ENCODE results near the gene LRIG2. TPM values are rescaled to one million over a fixed set of nuclear protein-coding genes. Genes with fewer than 3 reads are reported as not detected.

The LRIG2 gene
- total RNA-seq, 1 donor from 2014 or later = 15.0 TPM

DNA sequence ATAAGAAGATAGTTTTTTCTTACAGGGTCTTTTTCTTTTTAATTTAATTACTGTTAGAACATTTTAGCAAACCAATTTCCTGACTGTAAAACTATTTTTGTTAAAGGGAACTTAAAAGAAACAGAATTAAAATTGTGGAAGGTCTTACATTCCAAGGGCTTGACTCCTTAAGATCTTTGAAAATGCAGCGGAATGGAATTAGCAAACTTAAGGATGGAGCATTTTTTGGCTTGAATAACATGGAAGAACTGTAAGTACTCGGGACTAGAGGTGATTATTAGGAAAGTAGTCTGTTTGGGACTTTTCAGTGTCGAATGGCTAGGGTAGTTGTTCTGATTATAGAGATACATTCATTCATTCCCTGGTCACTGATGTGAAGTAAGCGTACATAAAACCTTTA is 21.5 kb downstream of the LRIG2 start:
- DNase-seq (no peak), ATAC-seq (no peak)
- Histone ChIP-seq H3K9me3 (no peaks in the 10 kb centered on the region), H3K36me3 (peaks cover 75% of the 10 kb centered on the region), H3K4me1 (no peaks in the 10 kb centered on the region), H3K27ac (no peak overlapping the region), H3K27me3 (ENCODE audit: low read depth) (no peaks in the 10 kb centered on the region), H3K4me3 (no peak overlapping the region)
- intact Hi-C loops (cut with DNase I) = no loop called here
- TF ChIP-seq, protein P1, sequence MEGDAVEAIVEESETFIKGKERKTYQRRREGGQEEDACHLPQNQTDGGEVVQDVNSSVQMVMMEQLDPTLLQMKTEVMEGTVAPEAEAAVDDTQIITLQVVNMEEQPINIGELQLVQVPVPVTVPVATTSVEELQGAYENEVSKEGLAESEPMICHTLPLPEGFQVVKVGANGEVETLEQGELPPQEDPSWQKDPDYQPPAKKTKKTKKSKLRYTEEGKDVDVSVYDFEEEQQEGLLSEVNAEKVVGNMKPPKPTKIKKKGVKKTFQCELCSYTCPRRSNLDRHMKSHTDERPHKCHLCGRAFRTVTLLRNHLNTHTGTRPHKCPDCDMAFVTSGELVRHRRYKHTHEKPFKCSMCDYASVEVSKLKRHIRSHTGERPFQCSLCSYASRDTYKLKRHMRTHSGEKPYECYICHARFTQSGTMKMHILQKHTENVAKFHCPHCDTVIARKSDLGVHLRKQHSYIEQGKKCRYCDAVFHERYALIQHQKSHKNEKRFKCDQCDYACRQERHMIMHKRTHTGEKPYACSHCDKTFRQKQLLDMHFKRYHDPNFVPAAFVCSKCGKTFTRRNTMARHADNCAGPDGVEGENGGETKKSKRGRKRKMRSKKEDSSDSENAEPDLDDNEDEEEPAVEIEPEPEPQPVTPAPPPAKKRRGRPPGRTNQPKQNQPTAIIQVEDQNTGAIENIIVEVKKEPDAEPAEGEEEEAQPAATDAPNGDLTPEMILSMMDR (IDR thresholded peaks at IDR 0.05) = no peak

DNA sequence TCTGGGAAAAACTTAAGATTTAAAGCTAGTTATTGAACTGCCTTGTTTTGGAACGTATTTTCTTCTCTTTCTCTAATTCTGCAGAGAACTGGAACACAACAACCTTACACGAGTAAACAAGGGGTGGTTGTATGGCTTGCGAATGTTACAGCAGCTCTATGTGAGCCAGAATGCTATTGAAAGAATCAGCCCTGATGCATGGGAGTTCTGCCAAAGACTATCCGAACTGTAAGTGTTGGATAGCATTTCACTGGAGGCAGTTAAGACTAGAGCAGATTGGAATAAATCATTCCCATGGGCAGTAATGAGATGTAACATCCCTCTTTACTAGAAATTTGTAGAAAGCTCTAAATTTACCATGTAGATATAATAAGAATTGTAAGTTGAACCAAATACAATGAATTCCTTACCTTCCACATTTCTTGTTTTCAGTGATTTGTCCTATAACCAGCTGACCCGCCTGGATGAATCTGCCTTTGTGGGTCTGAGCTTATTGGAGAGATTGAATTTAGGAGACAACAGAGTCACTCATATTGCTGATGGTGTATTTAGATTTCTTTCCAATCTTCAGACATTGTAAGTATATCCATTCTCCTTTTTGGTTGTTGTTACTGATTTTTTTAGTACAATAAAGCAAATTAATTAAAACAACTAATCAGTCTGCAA is 22.9 kb downstream of the LRIG2 start:
- TF ChIP-seq, protein P1 (IDR thresholded peaks at IDR 0.05) = no peak
- intact Hi-C loops (cut with DNase I) = no loop called here
- Histone ChIP-seq H3K9me3 (no peaks in the 10 kb centered on the region), H3K4me3 (no peak overlapping the region), H3K4me1 (no peaks in the 10 kb centered on the region), H3K27ac (no peak overlapping the region), H3K36me3 (peaks cover 90% of the 10 kb centered on the region), H3K27me3 (ENCODE audit: low read depth) (no peaks in the 10 kb centered on the region)
- ATAC-seq (no peak), DNase-seq (no peak)

GRCh38 chr1:113096493-113096892 is 23.5 kb downstream of the LRIG2 start:
- Histone ChIP-seq H3K9me3 (no peaks in the 10 kb centered on the region), H3K36me3 (peaks cover 95% of the 10 kb centered on the region), H3K27ac (no peak overlapping the region), H3K4me3 (no peak overlapping the region), H3K4me1 (no peaks in the 10 kb centered on the region), H3K27me3 (ENCODE audit: low read depth) (no peaks in the 10 kb centered on the region)
- ATAC-seq (no peak), DNase-seq (no peak)
- TF ChIP-seq, protein P1 (IDR thresholded peaks at IDR 0.05) = no peak
- intact Hi-C loops (cut with DNase I) = no loop called here

- no peaks in the 10 kb centered on the region for H3K4me1 ChIP-seq
- H3K27ac ChIP-seq = no peak overlapping the region
- no peaks in the 10 kb centered on the region for H3K27me3 ChIP-seq (ENCODE audit: low read depth)
- intact Hi-C loops (cut with DNase I) = no loop called here
- no peaks in the 10 kb centered on the region for H3K9me3 ChIP-seq
- no peak overlapping the region for H3K4me3 ChIP-seq
- DNase-seq (no peak), ATAC-seq (no peak)
- TF ChIP-seq, protein P1 (IDR thresholded peaks at IDR 0.05) = no peak
- H3K36me3 ChIP-seq = peaks cover 98% of the 10 kb centered on the region
Measured at GRCh38 chr1:113101588-113101987, 28.6 kb downstream of the LRIG2 start.

DNA sequence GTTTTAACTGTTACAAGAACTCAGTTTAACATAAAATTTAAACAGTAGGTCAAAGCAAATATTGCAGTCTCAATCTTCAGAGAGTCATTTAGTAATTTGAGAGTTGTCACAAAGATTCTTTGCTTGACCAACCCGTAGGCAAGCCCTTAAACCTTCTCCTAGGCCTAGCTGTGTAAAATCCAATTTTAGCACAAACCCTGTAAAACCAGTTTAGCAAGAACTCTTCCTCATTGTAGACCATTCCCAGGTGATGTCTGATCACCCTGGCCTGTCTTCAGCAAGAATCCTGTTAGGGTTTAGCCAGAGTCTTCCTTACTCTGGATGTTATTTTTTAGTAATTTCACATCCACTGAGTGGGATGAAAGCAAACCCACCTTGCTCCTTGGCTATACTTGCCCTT is 30.1 kb downstream of the LRIG2 start:
- Histone ChIP-seq H3K27me3 (ENCODE audit: low read depth) (no peaks in the 10 kb centered on the region), H3K36me3 (peaks cover 98% of the 10 kb centered on the region), H3K4me1 (no peaks in the 10 kb centered on the region), H3K27ac (no peak overlapping the region), H3K9me3 (no peaks in the 10 kb centered on the region), H3K4me3 (no peak overlapping the region)
- no peak for ATAC-seq
- intact Hi-C loops (cut with DNase I) = no loop called here
- no peak for DNase-seq
- TF ChIP-seq, protein P1 (IDR thresholded peaks at IDR 0.05) = no peak

Data from lower lobe of right lung (tissue), 2 donors.